KMS-11 (cell line): ENCODE measurements around the gene C3orf52.

Experiments
- H2AFZ ChIP-seq: fragments of 200-600 bp; sonication (generic); 2 replicates; pipeline ENCODE4 v1.6.1; 2016; ENCODE audit warnings: antibody characterized with exemption, mixed run types, low read depth
- H3K27ac ChIP-seq: fragments of 200-600 bp; sonication (generic); 2 replicates; pipeline ENCODE4 v1.6.1; 2016; ENCODE audit warnings: mild to moderate bottlenecking, mixed run types
- H3K27me3 ChIP-seq: fragments of 200-600 bp; sonication (generic); 2 replicates; pipeline ENCODE4 v1.6.1; 2017; ENCODE audit warnings: mild to moderate bottlenecking, low read depth, mixed run types, moderate library complexity; ENCODE audit not compliant: insufficient read depth
- H3K36me3 ChIP-seq: fragments of 200-600 bp; sonication (generic); 2 replicates; pipeline ENCODE4 v1.6.1; 2017; ENCODE audit warnings: mild to moderate bottlenecking, mixed run types; ENCODE audit not compliant: insufficient read depth
- H3K4me1 ChIP-seq: fragments of 200-600 bp; sonication (generic); 2 replicates; pipeline ENCODE4 v1.6.1; 2016; ENCODE audit warnings: mild to moderate bottlenecking, low read depth, mixed run types; ENCODE audit not compliant: poor library complexity, severe bottlenecking
- H3K4me2 ChIP-seq: fragments of 200-600 bp; sonication (generic); 2 replicates; pipeline ENCODE4 v1.7.0; 2016; ENCODE audit warnings: mild to moderate bottlenecking, mixed run types
- H3K4me3 ChIP-seq: fragments of 200-600 bp; sonication (generic); IDR thresholded peaks from 2 replicates; pipeline ENCODE4 v1.6.1; 2017; ENCODE audit warnings: low read depth, low read length, mixed read lengths; ENCODE audit not compliant: insufficient read depth
- H3K79me2 ChIP-seq: fragments of 200-600 bp; sonication (generic); 2 replicates; pipeline ENCODE4 v1.6.1; 2016; ENCODE audit warnings: low read depth, mixed run types; ENCODE audit not compliant: insufficient read depth
- H3K9ac ChIP-seq: fragments of 200-600 bp; sonication (generic); 2 replicates; pipeline ENCODE4 v1.6.1; 2016; ENCODE audit warnings: mild to moderate bottlenecking, mixed run types
- H4K20me1 ChIP-seq: fragments of 200-600 bp; sonication (generic); 2 replicates; pipeline ENCODE4 v1.6.1; 2016; ENCODE audit warnings: mild to moderate bottlenecking, mixed run types; ENCODE audit not compliant: insufficient read depth
- CTCF ChIP-seq: fragments of 200-600 bp; sonication (generic); conservative IDR thresholded peaks from 2 replicates; pipeline ENCODE4 v1.6.1; 2017; ENCODE audit warnings: low read depth, mild to moderate bottlenecking, antibody characterized with exemption, low read length, moderate library complexity, mixed read lengths

The C3orf52 gene

DNA sequence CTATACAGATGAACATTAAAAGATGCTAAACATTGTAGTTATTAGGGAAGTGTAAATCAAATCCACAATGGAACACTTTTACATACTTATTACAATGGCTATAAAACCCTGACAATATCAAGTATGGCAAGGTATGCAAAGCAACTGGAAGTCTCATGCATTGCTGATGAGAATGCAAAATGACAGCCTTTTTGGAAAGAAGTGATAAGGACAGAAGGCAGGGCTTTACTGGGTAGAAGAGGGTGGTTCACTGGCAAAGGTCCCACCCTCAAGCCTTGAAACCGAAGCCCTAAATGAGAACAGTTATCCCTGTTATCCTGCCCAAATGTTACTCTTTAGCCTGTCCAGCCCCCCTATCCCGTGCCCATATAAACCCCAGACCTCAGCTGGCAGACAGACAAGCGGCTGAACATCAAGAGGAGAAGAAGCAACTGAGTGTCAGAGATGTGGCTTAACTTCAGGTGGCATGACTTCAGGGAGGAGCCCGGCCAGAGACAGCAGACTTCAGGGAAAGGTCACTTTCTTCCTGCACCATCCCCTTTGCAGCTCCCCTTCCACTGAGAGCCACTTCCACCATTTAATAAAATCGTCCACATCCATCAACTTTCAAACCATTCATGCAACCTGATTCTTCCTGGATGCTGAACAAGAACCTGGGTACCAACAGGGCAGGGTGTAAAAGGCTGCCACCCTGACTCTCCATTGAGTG is 47.6 kb downstream of the C3orf52 start:
- Histone ChIP-seq H4K20me1 (no peaks in the 10 kb centered on the region), H3K27me3 (no peaks in the 10 kb centered on the region), H3K4me1 (peaks cover 62% of the 10 kb centered on the region), H2AFZ (peak overlapping the region; percentile 75), H3K4me2 (peak overlapping the region; percentile 93), H3K79me2 (no peaks in the 10 kb centered on the region), H3K9ac (peak overlapping the region; percentile 49; the same call in 1 of the 2 replicates), H3K4me3 (no peak overlapping the region), H3K27ac (peak overlapping the region; percentile 77), H3K36me3 (no peaks in the 10 kb centered on the region)
- no peak for TF ChIP-seq CTCF

DNA sequence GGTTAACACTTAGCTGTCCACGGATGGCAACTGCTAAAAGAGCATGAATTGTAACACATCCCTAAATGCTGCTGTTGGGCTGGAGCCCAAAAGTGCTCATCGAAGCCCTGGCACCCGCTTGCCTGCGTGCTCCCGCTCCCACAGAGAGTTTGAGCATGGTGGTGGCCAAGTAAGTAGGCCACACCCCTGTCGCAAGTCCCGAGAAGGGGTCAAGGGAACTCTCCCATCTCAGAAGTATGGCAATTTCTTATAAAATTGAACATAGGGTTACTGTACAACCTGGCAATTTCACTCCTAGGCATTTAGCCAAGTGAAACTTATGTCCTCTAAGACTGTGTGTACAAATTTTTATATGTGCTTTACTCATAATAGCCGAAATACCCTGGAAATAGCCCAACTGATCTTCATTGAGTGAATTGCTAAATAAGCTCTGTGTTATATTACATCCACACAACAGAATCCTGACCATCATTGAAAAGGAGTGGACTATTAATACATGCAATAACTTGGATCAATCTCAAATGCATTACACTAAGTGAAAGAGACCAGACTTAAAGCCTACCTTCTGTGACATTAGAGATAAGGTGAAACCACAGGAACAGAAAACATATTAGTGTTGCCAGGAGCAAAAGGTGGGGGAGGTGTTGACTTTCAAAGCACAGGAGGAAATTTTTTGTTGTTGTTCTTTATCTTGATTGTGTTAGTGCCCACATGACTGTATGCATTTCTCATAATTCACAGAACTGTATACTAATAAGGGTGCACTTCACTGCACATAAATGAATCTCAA is 48.3 kb downstream of the C3orf52 start:
- Histone ChIP-seq H3K9ac (no peak overlapping the region), H4K20me1 (no peaks in the 10 kb centered on the region), H3K4me3 (no peak overlapping the region), H2AFZ (no peak overlapping the region), H3K27ac (peak overlapping the region; percentile 36), H3K27me3 (no peaks in the 10 kb centered on the region), H3K4me1 (peaks cover 62% of the 10 kb centered on the region), H3K36me3 (no peaks in the 10 kb centered on the region), H3K79me2 (no peaks in the 10 kb centered on the region), H3K4me2 (peak overlapping the region; percentile 93)
- no peak for TF ChIP-seq CTCF

GRCh38 chr3:112136046-112136445 is 49.9 kb downstream of the C3orf52 start:
- no peaks in the 10 kb centered on the region for H3K79me2 ChIP-seq
- 0 out of 2 replicates have a peak overlapping the region, but pooled peaks have one; percentile 93 for H3K4me2 ChIP-seq
- H3K27me3 ChIP-seq, result no peaks in the 10 kb centered on the region
- no peak overlapping the region for H3K4me3 ChIP-seq
- no peaks in the 10 kb centered on the region for H3K36me3 ChIP-seq
- H3K4me1 ChIP-seq, result peaks cover 62% of the 10 kb centered on the region
- no peak overlapping the region for H3K9ac ChIP-seq
- no peak for TF ChIP-seq CTCF
- H4K20me1 ChIP-seq, result no peaks in the 10 kb centered on the region
- no peak overlapping the region for H3K27ac ChIP-seq
- no peak overlapping the region for H2AFZ ChIP-seq

DNA sequence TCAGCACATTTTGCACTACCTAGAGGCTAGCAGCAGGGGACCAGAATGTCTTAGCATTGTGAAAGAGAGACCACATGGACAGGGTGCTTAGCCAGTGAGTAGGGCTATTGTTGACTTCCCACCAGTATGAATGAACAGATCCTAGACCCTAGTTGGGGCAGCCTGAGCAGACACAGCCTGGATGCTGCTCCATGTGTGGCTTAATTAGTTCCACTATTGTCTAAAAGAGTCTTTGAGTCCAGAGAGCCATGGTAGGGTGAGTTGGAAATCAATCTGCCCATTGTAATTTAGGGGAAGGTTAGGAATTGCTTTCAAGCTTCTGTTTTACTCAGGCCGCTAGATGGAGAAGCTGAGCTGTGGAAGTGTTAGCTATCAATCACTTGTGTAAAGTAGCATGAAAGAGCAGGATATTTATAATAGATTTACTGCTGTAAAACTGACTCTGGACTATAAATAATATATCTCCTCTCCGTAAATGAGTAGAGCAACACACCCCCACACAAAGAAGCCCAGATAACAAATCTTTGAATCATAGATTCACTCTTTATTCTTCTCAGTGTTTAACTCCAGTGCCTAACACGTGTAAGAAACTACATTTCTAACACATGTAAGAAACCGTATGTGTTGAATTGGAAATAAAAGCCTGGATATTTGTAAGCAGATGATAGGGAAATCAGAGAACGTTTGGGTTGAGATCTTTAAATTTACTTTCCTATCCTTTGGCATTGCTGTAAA is 50.9 kb downstream of the C3orf52 start:
- H3K4me3 ChIP-seq, result no peak overlapping the region
- H3K27me3 ChIP-seq, result no peaks in the 10 kb centered on the region
- H3K9ac ChIP-seq, result no peak overlapping the region
- no peaks in the 10 kb centered on the region for H4K20me1 ChIP-seq
- no peaks in the 10 kb centered on the region for H3K79me2 ChIP-seq
- no peak overlapping the region; the same call in 1 of the 2 replicates for H3K4me2 ChIP-seq
- peak; percentile 78; the same call in 1 of the 2 replicates for TF ChIP-seq CTCF
- H2AFZ ChIP-seq, result 0 out of 2 replicates have a peak overlapping the region, but pooled peaks have one; percentile 15
- peaks cover 54% of the 10 kb centered on the region for H3K4me1 ChIP-seq
- no peaks in the 10 kb centered on the region for H3K36me3 ChIP-seq
- no peak overlapping the region for H3K27ac ChIP-seq
